Measurements from ENCODE around the gene LFNG. TPM values are rescaled to one million over a fixed set of nuclear protein-coding genes. Genes with fewer than 3 reads are reported as not detected.

Gene LFNG
- total and polyA plus RNA-seq, 2 of the 13 experiments (the other 11 are each of a cell fraction or from before 2014, with no cell fraction given), result 0.44 to 1.5 TPM

DNA sequence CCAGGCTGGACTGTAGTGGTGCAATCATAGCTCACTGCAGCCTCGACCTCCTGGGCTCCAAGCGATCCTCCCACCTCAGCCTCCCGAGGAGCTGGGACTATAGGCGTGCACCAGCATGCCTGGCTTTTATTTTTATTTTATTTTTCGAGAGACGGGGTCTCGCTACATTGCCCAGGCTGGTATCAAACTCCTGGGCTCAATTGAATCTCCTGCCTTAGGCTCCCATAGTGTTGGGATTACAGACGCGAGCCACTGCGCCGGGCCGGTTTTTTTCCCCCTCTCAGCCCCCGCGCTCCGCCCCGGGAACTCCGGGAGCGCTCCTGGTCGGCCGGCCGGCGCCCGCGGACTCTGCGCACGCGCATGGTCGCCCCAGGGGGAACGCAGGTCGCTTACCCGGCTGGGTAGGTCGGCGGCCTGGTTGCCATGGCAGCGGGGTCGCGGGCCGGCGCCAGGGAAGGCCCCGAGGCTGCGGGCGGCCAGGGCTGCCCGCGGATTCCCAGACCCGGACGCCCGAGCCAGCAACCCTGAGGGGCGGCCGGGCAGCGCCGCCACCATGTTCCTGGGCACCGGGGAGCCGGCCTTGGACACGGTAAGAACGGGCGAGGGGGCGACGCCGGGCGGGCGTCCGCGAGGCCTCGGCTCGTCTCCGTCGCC lies 39.2 kb downstream of the LFNG start, which contains the start of gene IQCE (continued):
- TF ChIP-seq EZH2 (conservative IDR thresholded peaks at IDR 0.05; ENCODE audit: low read depth, low read length) (no peak), ZFP36L1 (CRISPR knock-in tag; IDR thresholded peaks at IDR 0.05) (no peak), ZNF350 (CRISPR knock-in tag; IDR thresholded peaks at IDR 0.05; ENCODE audit: borderline replicate concordance, low read depth) (no peak), IRX3 (CRISPR knock-in tag; IDR thresholded peaks at IDR 0.05; ENCODE audit: borderline replicate concordance, low read depth) (no peak), ZNF383 (CRISPR knock-in tag; IDR thresholded peaks at IDR 0.05; ENCODE audit: borderline replicate concordance) (no peak), TOE1 (CRISPR knock-in tag; IDR thresholded peaks at IDR 0.05) (no peak), CHD4 (IDR thresholded peaks at IDR 0.05; ENCODE audit: borderline replicate concordance, low read length) (no peak), RXRA (CRISPR knock-in tag; IDR thresholded peaks at IDR 0.05) (peak; percentile 47; the same call in 1 of the 2 replicates), ZNF713 (CRISPR knock-in tag; IDR thresholded peaks at IDR 0.05) (no peak), CCAR2 (optimal IDR thresholded peaks at IDR 0.05; ENCODE audit: low read depth, low read length) (no peak)
- TF ChIP-seq, protein P1, sequence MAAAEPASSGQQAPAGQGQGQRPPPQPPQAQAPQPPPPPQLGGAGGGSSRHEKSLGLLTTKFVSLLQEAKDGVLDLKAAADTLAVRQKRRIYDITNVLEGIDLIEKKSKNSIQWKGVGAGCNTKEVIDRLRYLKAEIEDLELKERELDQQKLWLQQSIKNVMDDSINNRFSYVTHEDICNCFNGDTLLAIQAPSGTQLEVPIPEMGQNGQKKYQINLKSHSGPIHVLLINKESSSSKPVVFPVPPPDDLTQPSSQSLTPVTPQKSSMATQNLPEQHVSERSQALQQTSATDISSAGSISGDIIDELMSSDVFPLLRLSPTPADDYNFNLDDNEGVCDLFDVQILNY (CRISPR knock-in tag; conservative IDR thresholded peaks at IDR 0.05), result no peak
- TF ChIP-seq, protein P2, sequence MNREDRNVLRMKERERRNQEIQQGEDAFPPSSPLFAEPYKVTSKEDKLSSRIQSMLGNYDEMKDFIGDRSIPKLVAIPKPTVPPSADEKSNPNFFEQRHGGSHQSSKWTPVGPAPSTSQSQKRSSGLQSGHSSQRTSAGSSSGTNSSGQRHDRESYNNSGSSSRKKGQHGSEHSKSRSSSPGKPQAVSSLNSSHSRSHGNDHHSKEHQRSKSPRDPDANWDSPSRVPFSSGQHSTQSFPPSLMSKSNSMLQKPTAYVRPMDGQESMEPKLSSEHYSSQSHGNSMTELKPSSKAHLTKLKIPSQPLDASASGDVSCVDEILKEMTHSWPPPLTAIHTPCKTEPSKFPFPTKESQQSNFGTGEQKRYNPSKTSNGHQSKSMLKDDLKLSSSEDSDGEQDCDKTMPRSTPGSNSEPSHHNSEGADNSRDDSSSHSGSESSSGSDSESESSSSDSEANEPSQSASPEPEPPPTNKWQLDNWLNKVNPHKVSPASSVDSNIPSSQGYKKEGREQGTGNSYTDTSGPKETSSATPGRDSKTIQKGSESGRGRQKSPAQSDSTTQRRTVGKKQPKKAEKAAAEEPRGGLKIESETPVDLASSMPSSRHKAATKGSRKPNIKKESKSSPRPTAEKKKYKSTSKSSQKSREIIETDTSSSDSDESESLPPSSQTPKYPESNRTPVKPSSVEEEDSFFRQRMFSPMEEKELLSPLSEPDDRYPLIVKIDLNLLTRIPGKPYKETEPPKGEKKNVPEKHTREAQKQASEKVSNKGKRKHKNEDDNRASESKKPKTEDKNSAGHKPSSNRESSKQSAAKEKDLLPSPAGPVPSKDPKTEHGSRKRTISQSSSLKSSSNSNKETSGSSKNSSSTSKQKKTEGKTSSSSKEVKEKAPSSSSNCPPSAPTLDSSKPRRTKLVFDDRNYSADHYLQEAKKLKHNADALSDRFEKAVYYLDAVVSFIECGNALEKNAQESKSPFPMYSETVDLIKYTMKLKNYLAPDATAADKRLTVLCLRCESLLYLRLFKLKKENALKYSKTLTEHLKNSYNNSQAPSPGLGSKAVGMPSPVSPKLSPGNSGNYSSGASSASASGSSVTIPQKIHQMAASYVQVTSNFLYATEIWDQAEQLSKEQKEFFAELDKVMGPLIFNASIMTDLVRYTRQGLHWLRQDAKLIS (CRISPR knock-in tag; IDR thresholded peaks at IDR 0.05), result no peak
- TF ChIP-seq, protein P3, sequence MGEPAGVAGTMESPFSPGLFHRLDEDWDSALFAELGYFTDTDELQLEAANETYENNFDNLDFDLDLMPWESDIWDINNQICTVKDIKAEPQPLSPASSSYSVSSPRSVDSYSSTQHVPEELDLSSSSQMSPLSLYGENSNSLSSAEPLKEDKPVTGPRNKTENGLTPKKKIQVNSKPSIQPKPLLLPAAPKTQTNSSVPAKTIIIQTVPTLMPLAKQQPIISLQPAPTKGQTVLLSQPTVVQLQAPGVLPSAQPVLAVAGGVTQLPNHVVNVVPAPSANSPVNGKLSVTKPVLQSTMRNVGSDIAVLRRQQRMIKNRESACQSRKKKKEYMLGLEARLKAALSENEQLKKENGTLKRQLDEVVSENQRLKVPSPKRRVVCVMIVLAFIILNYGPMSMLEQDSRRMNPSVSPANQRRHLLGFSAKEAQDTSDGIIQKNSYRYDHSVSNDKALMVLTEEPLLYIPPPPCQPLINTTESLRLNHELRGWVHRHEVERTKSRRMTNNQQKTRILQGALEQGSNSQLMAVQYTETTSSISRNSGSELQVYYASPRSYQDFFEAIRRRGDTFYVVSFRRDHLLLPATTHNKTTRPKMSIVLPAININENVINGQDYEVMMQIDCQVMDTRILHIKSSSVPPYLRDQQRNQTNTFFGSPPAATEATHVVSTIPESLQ (CRISPR knock-in tag; conservative IDR thresholded peaks at IDR 0.05), result no peak
- TF ChIP-seq, protein P4, sequence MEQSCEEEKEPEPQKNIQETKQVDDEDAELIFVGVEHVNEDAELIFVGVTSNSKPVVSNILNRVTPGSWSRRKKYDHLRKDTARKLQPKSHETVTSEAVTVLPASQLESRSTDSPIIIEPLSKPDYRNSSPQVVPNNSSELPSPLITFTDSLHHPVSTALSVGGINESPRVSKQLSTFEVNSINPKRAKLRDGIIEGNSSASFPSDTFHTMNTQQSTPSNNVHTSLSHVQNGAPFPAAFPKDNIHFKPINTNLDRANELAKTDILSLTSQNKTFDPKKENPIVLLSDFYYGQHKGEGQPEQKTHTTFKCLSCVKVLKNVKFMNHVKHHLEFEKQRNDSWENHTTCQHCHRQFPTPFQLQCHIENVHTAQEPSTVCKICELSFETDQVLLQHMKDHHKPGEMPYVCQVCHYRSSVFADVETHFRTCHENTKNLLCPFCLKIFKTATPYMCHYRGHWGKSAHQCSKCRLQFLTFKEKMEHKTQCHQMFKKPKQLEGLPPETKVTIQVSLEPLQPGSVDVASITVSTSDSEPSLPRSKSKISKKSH (CRISPR knock-in tag; IDR thresholded peaks at IDR 0.05; ENCODE audit: borderline replicate concordance), result no peak
- TF ChIP-seq, protein P5, sequence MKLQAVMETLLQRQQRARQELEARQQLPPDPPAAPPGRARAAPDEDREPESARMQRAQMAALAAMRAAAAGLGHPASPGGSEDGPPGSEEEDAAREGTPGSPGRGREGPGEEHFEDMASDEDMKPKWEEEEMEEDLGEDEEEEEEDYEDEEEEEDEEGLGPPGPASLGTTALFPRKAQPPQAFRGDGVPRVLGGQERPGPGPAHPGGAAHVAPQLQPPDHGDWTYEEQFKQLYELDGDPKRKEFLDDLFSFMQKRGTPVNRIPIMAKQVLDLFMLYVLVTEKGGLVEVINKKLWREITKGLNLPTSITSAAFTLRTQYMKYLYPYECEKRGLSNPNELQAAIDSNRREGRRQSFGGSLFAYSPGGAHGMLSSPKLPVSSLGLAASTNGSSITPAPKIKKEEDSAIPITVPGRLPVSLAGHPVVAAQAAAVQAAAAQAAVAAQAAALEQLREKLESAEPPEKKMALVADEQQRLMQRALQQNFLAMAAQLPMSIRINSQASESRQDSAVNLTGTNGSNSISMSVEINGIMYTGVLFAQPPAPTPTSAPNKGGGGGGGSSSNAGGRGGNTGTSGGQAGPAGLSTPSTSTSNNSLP (IDR thresholded peaks at IDR 0.05; ENCODE audit: low read depth, low read length), result no peak
- TF ChIP-seq, protein P6, sequence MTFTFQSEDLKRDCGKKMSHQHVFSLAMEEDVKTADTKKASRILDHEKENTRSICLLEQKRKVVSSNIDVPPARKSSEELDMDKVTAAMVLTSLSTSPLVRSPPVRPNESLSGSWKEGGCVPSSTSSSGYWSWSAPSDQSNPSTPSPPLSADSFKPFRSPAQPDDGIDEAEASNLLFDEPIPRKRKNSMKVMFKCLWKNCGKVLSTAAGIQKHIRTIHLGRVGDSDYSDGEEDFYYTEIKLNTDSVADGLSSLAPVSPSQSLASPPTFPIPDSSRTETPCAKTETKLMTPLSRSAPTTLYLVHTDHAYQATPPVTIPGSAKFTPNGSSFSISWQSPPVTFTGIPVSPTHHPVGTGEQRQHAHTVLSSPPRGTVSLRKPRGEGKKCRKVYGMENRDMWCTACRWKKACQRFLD (CRISPR knock-in tag; IDR thresholded peaks at IDR 0.05; ENCODE audit: borderline replicate concordance), result no peak

All from HepG2 (cell line).